ENCODE measurements around the gene LIN9.
"Not testable (repeated sequence)": the region's sequence is repeated elsewhere in the genome, so short reads cannot be mapped to it uniquely, and the experiment has no call there.

Gene LIN9

DNA sequence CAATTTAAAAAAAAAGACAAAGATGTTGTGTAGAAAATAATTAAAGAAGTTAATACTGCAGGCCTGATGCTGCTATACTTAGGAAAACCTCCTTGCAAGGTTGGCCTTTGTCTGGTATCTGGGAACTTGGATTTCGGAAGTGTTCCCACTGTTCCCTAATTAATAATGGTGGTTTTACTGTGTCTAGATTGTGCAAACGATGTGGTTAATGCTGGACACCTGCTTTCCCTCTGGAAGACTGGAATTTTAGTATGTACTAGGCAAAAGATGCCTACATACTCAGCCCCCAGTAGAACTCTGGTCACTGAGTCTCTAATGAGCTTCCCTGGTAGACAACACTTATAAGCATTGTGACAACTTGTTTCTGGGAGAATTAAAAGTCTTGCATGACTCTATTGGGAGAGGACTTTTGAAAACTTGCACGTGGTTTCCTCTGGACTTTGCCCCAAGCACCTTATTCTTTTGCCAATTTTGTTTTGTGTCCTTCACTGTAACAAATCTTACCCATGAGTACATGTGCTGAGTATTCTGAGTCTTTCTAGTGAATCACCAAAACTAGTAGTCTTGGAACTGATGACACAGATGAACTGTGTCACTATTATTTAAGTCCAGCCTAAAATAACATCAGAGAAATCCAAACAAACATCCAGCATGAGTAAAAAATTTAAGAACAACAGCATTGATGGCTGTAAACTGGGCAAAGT, 40.4 kb downstream of the LIN9 start:
- no peak for DNase-seq

DNA sequence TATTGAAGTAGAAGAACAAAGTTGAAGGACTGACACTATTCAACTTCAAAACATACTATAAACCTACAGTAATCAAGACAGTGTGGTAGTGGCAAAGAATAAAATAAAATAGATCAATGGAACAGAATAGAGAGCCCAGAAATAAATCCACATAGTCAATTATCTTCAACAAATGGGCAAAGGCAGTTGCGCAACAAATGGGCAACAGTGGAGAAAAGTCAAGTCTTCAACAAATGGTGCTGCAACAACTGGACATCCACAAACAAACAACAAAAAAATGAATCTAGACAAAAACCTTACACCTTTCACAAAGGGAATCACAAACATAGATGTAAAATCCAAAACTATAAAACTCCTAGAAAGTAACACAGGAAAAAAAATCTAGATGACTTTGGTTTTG, 47.1 kb downstream of the LIN9 start:
- DNase-seq = no peak

DNA sequence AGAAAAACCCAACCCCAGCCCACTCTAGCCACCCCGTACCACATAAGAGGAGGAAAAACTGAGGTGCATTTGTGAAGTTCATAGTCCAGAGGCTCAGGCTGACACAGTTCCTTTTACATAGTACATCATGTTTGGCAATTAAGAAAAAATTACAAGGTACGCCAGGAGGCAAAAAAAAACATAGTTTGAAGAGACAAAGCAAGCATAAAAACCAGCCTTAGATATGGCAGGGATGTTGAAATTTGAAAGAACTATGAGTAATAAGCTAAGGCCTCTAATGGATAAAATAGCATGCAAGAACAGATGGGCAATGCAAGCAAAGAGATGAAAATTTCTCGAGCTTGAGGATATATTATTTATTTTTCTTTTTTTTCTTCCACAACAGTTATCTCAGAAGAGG, 53.6 kb downstream of the LIN9 start:
- DNase-seq = no peak

DNA sequence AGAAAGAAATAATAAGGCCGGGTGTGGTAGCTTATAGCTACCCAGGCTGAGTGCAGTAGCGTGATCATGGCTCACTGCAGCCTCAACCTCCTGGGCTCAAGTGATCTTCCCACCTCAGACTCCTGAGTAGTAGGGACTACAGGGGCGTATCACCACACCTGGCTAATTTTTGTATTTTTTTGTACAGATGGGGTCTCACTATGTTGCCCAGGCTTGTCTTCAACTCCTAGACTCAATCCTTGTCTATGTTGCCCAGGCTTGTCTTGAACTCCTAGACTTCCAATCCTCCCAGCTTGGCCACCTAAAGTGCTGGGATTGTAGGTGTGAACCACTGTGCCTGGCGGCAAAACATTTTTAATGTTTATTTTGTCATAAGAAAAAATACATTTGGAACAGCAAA, 55.0 kb downstream of the LIN9 start:
- DNase-seq = no peak

- DNase-seq = not testable (repeated sequence)
Measured at GRCh38 chr1:226252841-226253240, 56.1 kb downstream of the LIN9 start.

DNA sequence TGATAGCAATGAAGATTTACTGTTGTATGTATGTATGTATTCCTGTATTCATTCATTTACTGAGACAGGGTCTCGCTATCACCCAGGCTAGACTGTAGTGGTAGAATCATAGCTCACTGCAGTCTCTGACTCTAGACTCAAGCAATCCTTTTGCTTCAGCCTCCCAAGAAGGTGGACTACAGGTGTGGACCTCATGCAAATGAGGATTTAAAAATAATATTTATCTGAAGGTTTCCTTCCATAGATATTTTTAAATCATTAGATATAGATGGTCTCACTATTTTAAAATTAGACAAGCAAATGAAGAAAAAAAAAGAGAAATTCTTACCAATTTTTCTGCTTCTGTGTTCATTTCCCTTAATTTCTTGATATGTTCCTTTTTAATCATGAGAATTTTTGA, 58.5 kb downstream of the LIN9 start:
- no peak for DNase-seq

GRCh38 chr1:226248796-226249195, 60.2 kb downstream of the LIN9 start:
- DNase-seq = no peak

DNA sequence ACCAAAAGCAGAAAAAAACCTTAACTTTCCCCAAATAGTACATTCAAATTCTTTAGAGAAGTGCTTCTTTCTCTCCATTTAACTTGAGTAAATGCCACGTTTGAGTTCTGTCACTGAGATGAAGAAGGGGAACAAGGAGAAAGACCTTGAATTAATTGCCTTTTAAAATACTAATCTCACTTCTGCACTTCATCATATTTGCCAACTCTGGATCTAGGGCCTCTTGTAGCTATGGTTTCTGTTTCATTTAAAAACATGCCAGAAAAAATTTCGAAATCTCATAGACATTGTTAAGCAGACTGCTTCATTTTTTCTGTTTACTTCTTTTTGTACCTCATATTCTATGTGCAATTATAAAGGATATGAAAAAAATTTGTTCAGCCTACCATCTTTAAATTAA, 60.9 kb downstream of the LIN9 start:
- no peak for DNase-seq

- DNase-seq = no peak
Measured at GRCh38 chr1:226239421-226239820, 69.5 kb downstream of the LIN9 start.

DNA sequence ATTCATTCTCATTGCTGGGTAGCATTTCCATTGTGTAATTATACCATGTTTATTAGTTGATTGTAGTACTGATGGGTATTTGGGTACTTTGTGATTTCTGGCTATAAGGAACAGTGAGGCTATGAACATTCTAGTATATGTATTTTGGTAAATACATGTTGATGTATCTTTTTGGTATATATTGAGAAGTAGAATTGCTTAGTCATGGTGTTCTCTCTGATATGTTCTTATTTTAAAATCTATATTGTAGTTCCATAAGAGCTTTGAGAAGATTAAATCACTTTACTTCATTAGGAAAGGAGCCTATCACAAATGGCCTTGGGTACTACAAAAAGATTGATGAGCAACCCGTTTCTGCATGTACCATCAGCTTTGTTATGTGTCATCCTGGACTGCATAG, 72.1 kb downstream of the LIN9 start:
- DNase-seq = no peak

DNA sequence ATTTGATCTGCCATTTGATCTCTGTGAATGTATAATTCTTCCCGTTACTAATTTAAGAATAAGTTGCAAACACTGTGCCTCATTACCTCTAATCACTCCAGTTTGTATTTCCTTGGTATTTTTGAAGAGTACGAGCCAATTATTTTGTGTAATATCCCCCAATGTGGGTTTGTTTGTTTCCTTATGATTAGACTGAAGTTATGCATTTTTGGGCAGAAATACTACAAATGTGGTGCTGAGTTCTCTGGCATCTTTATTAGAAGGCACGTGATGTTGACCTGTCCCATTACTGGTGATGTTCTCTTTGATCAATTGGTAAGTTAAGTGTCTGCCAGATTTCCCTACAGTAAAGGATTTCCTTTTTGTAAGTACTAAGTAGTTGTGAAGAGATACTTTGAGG, 75.2 kb downstream of the LIN9 start:
- DNase-seq = no peak

DNA sequence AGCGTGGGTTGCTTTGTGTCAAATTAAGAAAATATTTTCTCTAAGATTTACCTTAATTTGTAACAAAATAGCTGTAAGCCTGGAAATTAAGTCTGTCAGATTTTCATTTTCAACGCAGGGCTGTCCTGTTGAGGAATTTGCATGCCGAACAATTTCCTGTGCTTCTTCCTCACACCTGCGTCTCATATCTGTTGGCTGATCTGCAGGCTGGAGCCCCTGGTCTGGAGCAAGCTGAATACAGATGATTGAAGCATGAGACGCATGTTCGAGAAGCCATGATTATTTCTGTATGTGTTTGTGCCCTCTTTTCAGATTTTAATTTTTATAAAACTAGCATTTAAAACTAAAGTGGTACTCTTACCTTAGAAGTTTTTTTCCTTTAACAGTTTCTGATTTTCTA, 75.7 kb downstream of the LIN9 start:
- no peak for DNase-seq

DNA sequence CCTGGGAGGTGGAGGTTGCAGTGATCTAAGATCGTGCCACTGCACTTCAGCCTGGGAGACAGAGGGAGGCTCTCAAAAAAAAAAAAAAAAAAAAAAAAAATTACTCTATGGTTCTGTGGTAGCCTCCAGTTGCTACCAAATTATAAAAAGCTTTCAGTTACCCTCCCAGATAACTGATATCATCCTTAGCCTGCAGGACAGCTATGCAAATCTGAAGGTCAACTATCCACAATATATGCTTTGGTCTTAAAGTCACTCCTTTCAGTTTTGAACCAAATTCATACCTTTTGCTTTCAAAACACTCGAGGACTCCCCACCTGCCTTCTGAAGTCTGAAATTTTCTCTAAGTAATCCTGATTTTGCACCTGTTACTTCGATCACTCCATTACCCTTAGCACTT, 82.4 kb downstream of the LIN9 start:
- DNase-seq = no peak

GRCh38 chr1:226223786-226224244, 85.1 kb downstream of the LIN9 start:
- peak; percentile 2 for DNase-seq

DNA sequence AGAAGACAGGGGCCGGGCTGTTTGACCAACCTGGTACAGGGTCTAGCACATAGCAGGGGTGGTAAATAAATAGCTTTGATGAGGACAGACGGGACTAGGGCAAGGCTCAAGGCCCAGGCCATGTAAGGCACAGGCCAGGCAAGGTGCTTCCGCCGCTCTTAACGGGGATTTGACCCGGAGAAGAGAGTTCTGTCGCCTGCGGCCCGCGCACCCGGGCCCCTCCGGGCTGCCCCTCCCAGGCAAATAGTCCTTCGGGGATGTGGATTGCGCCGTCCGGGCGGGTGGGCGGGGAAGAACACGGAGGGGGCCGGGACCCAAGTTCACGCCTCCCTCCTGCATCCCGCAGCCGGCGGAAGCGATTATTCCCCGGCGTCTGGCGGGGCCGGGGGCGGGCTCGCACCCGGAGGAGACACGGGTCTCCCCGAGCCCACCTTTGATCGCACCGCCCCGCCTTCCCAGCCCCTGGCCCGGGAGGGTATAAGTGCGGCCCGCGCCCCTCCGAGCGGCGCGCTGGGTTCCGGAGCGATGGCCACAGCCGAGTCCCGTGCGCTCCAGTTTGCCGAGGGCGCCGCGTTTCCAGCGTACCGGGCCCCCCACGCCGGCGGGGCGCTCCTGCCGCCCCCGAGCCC, 85.7 kb downstream of the LIN9 start, which contains the start of gene MIXL1:
TSS of gene MIXL1 (plus strand) at position 508 of the 629 bp plus-strand sequence. CDS start at position 526, 18 bp downstream.
- no peak for DNase-seq

GRCh38 chr1:226222686-226223085, 86.3 kb downstream of the LIN9 start:
- DNase-seq = no peak

GRCh38 chr1:226220473-226221189, 88.3 kb downstream of the LIN9 start:
- no peak for DNase-seq

DNA sequence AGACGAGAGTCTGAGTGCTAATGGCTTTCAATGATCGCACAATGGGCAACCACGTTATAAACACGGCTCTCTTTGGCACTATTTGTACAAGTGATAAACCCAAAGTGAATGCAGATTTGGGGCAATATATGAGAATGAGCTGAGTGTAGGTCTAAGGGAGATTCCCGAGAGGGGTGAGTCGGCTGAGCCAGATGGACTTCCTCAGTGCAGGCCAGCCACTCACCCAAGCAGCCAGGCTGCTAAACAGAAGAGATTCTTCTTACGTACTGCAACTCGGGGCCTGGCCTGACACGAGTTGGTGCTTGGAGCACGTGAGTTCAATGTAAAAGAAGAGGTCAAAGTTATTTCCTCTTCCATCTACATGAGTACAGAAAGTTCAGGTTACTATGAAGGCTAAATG, 91.7 kb downstream of the LIN9 start:
- DNase-seq = no peak

DNA sequence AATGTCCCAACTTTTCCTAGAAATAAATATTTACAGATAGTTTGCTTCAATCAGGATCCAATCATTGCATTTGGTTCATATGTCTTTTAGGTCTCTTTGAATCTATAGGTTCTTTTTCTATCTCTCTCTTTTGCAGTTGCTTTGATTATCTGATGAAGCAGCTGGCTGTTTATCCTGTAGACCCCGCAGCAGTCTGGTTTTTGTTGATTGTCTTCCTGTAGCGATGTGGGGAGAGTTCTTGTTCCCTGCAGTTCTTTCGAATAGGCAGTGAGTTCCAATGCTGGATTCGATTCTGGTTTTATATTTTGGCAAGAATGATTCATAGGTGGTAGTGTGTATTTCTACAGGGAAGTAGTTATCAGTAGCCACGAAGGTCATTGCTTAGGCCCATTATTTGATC, 92.9 kb downstream of the LIN9 start:
- DNase-seq = no peak

DNA sequence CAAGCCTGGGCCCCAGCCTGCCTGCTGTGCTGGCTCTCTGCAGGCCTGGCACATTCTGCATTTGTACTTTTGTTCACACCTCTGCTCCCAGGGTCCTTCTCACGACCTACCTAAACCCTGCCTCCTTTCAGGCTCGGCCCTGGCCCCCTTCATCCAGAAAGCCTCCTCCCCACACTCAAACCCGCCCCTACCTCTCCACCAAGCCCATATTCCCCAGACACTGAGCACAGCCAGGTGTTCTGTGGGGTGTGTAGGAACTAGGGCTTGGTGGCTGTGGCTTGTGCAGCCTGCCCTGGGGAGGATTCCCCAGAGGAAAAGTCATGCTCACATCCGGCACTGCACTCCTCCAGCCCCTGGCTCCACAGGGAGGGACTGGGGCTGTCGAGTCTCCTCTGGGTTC, 93.7 kb downstream of the LIN9 start:
- DNase-seq = no peak

DNA sequence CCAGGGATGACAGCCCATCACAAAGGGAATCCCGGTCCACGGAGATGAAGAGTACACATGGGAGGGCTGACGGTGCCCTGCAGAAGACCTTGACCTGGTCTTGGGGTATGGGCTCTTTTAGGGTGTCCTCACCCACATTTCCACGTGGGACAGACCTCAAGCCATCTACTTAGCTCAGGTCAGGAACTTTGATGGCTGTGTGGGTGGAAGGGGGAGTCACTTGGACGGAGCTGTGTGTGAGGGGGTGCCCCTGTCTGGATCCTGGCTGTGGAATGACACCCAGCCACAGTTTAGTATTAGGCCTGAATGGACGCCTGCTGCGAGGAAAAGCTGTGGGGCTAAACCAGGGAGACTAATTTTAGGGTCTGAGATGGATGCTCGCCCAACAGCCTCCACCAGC, 96.4 kb downstream of the LIN9 start:
- no peak for DNase-seq

GRCh38 chr1:226211181-226211821, 97.7 kb downstream of the LIN9 start:
- no peak for DNase-seq

DNA sequence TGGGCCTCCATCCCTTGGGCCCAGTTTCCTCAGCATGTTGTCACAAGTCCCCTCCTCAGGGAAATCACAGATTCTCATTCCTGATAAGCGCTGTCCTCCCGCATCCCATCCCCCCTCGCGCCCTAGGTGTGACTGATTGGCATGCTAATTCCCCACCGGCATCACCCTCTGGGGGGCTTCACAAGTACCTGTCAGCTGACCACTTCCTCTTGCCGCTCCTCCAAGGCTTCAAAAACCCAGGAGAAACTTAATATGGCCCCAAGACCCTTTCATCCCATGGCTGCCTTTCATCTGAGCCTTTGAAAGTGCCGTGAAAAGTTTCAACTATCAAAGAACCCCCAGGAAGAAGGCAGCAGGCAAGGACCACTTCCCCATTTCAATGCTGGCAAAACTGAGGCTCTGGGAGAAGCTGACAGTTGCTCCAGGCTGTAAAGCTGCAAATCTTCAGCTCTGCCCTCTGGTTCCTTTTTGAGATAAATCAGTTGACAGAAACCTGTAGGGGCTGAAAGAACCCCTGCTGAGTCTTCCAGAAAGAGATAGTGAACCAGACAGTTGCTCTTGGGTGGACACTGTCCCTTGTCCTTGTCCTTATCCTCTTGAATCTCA, 98.3 kb downstream of the LIN9 start:
- no peak for DNase-seq

Measured in NCI-H1105 treated with DMSO at 0.1 percent for 48 hours (cell line).